ENCODE data around the gene TMEM170A. TPM values are rescaled to one million over a fixed set of nuclear protein-coding genes. Genes with fewer than 3 reads are reported as not detected.
A peak's percentile ranks its signal among the peaks of the same experiment; 100 is the strongest.

The TMEM170A gene
- total RNA-seq, 1 donor from 2014 or later, result 46.4 TPM

- H3K9me3 Mint-ChIP-seq, result no peaks in the 10 kb centered on the region
- H3K27ac Mint-ChIP-seq, result peak overlapping the region; percentile 67
- DNase-seq (ENCODE audit: extremely low spot score, unreplicated experiment), result no peak
- no peak overlapping the region for H3K4me3 Mint-ChIP-seq
- no peak for TF ChIP-seq CTCF (conservative IDR thresholded peaks at IDR 0.05)
- H3K27me3 Mint-ChIP-seq, result no peaks in the 10 kb centered on the region
- no peaks in the 10 kb centered on the region for H3K36me3 Mint-ChIP-seq
- H3K4me1 Mint-ChIP-seq (ENCODE audit: unreplicated experiment), result peaks cover 13% of the 10 kb centered on the region
Measured at GRCh38 chr16:75483222-75483621, 18.7 kb upstream of the TMEM170A start.

- Mint-ChIP-seq H3K4me3 (no peak overlapping the region), H3K36me3 (no peaks in the 10 kb centered on the region), H3K4me1 (ENCODE audit: unreplicated experiment) (peaks cover 13% of the 10 kb centered on the region), H3K27ac (no peak overlapping the region), H3K9me3 (no peaks in the 10 kb centered on the region), H3K27me3 (no peaks in the 10 kb centered on the region)
- DNase-seq (ENCODE audit: extremely low spot score, unreplicated experiment), result no peak
- no peak for TF ChIP-seq CTCF (conservative IDR thresholded peaks at IDR 0.05)
Measured at GRCh38 chr16:75482434-75483205, 18.1 kb upstream of the TMEM170A start.

DNA sequence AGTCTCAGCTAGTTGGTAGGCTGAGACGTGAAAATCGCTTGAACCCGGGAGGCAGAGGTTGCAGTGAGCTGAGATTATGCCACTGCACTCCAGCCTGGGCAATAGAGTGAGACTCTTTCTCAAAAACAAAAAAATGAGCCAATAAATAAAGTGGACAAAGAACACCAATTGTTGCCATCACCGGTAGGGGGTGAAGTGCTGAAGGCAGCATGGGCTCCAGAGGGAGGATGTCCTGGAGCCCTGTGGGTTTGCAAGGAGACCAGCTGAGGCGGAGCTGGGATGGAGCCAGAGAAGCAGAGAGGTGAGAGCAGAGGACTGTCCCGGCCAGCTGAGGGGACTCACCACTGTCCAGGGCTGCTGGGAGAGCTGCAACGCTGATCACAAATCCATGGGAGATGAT, 17.0 kb upstream of the TMEM170A start:
- Mint-ChIP-seq H3K27me3 (no peaks in the 10 kb centered on the region), H3K4me3 (no peak overlapping the region), H3K36me3 (no peaks in the 10 kb centered on the region), H3K4me1 (ENCODE audit: unreplicated experiment) (peaks cover 8% of the 10 kb centered on the region), H3K27ac (no peak overlapping the region), H3K9me3 (no peaks in the 10 kb centered on the region)
- no peak for TF ChIP-seq CTCF (conservative IDR thresholded peaks at IDR 0.05)
- no peak for DNase-seq (ENCODE audit: extremely low spot score, unreplicated experiment)

DNA sequence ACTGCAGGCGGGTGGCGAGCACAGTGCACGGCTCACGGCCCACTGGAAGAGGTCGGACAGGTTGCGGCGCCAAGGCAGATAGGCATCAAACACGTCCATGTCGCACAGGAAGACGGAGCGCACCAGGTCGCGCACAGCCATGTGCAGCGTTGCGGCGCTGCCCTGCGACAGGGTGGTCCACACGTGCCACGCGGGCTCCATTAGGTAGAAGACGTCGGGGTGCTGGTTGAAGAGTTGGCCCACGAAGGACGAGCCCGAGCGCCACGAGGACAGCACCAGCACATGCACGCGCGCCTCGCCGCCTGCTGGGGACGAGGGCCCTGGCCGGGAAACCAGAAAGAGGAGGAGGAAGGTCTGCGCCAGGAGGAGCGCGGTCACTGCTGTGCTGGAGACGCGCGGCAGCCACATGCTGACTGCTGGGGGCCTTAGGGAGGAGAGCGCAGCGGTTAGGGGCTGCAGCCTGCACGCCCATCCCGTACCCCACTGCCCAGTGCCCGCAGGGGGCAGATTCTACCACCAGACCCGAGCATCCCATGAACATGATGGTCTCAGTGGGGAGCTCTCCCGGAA, 15.0 kb upstream of the TMEM170A start:
- Mint-ChIP-seq H3K4me3 (no peak overlapping the region), H3K27ac (no peak overlapping the region), H3K36me3 (no peaks in the 10 kb centered on the region), H3K4me1 (ENCODE audit: unreplicated experiment) (no peaks in the 10 kb centered on the region), H3K27me3 (no peaks in the 10 kb centered on the region), H3K9me3 (no peaks in the 10 kb centered on the region)
- no peak for TF ChIP-seq CTCF (conservative IDR thresholded peaks at IDR 0.05)
- no peak for DNase-seq (ENCODE audit: extremely low spot score, unreplicated experiment)

GRCh38 chr16:75478480-75479345, 14.2 kb upstream of the TMEM170A start:
- no peak for TF ChIP-seq CTCF (conservative IDR thresholded peaks at IDR 0.05)
- H3K27me3 Mint-ChIP-seq, result no peaks in the 10 kb centered on the region
- H3K36me3 Mint-ChIP-seq, result no peaks in the 10 kb centered on the region
- H3K4me1 Mint-ChIP-seq (ENCODE audit: unreplicated experiment), result no peaks in the 10 kb centered on the region
- no peak for DNase-seq (ENCODE audit: extremely low spot score, unreplicated experiment)
- H3K27ac Mint-ChIP-seq, result no peak overlapping the region
- no peaks in the 10 kb centered on the region for H3K9me3 Mint-ChIP-seq
- H3K4me3 Mint-ChIP-seq, result no peak overlapping the region

Data from type B pancreatic cell (in vitro differentiated cells).